Effector memory CD4-positive, alpha-beta T cell (primary cell): ENCODE data around the gene LARGE1.

Experiments used
- DNase-seq, 3 donors: peaks; one replicate each; pipeline ENCODE4 v3.0.0-alpha.2; 2020
- H3K27ac ChIP-seq: 2 replicates; pipeline ENCODE4 v1.7.0; 2013; ENCODE audit warnings: mild to moderate bottlenecking, low read length, moderate library complexity; ENCODE audit not compliant: insufficient read depth, poor library complexity, severe bottlenecking
- H3K27me3 ChIP-seq: replicated peaks from 2 replicates; pipeline ENCODE4 v1.7.0; 2013; ENCODE audit warnings: mild to moderate bottlenecking, low read length; ENCODE audit not compliant: insufficient read depth, control insufficient read depth, poor library complexity, severe bottlenecking
- H3K36me3 ChIP-seq: 2 replicates; pipeline ENCODE4 v1.7.0; 2013; ENCODE audit warnings: mild to moderate bottlenecking, low read length, moderate library complexity; ENCODE audit not compliant: control insufficient read depth, insufficient read depth
- H3K4me1 ChIP-seq: 2 replicates; pipeline ENCODE4 v1.7.0; 2013; ENCODE audit warnings: low read length, mild to moderate bottlenecking; ENCODE audit not compliant: control insufficient read depth, insufficient read depth, poor library complexity, severe bottlenecking
- H3K4me3 ChIP-seq: 2 replicates; pipeline ENCODE4 v1.7.0; 2013; ENCODE audit warnings: low read length, low read depth, mild to moderate bottlenecking; ENCODE audit not compliant: insufficient read depth, poor library complexity, severe bottlenecking
- H3K9me3 ChIP-seq: 2 replicates; pipeline ENCODE4 v1.7.0; 2013; ENCODE audit warnings: mild to moderate bottlenecking, low read length, moderate library complexity; ENCODE audit not compliant: control insufficient read depth

LARGE1 gene

GRCh38 chr22:33459137-33459536, 461.1 kb downstream of the LARGE1 start:
- Histone ChIP-seq H3K36me3 (no peaks in the 10 kb centered on the region), H3K27me3 (no peaks in the 10 kb centered on the region)

GRCh38 chr22:33456511-33456910, 463.8 kb downstream of the LARGE1 start:
- Histone ChIP-seq H3K4me3 (no peak overlapping the region), H3K27me3 (no peaks in the 10 kb centered on the region), H3K36me3 (no peaks in the 10 kb centered on the region), H3K9me3 (no peaks in the 10 kb centered on the region), H3K4me1 (no peaks in the 10 kb centered on the region), H3K27ac (no peak overlapping the region)
- no peak for DNase-seq

More at GRCh38 chr22:33459137-33459536, 461.1 kb downstream of the LARGE1 start:
- DNase-seq, result no peak
- no peak overlapping the region for H3K4me3 ChIP-seq
- no peak overlapping the region for H3K27ac ChIP-seq
- H3K4me1 ChIP-seq, result no peaks in the 10 kb centered on the region
- no peaks in the 10 kb centered on the region for H3K9me3 ChIP-seq

GRCh38 chr22:33455036-33455435, 465.2 kb downstream of the LARGE1 start:
- Histone ChIP-seq H3K4me1 (no peaks in the 10 kb centered on the region), H3K27ac (no peak overlapping the region), H3K9me3 (no peaks in the 10 kb centered on the region), H3K27me3 (no peaks in the 10 kb centered on the region), H3K4me3 (no peak overlapping the region), H3K36me3 (no peaks in the 10 kb centered on the region)
- no peak for DNase-seq

GRCh38 chr22:33451866-33452469, 468.3 kb downstream of the LARGE1 start:
- no peaks in the 10 kb centered on the region for H3K4me1 ChIP-seq
- H3K27ac ChIP-seq, result no peak overlapping the region
- H3K27me3 ChIP-seq, result no peaks in the 10 kb centered on the region
- no peak for DNase-seq
- no peaks in the 10 kb centered on the region for H3K36me3 ChIP-seq
- no peak overlapping the region for H3K4me3 ChIP-seq
- H3K9me3 ChIP-seq, result no peaks in the 10 kb centered on the region

GRCh38 chr22:33450756-33451155, 469.5 kb downstream of the LARGE1 start:
- H3K27me3 ChIP-seq, result no peaks in the 10 kb centered on the region
- DNase-seq, result no peak
- H3K27ac ChIP-seq, result no peak overlapping the region
- H3K4me3 ChIP-seq, result no peak overlapping the region
- no peaks in the 10 kb centered on the region for H3K9me3 ChIP-seq
- H3K4me1 ChIP-seq, result no peaks in the 10 kb centered on the region
- H3K36me3 ChIP-seq, result no peaks in the 10 kb centered on the region

GRCh38 chr22:33447733-33448132, 472.5 kb downstream of the LARGE1 start:
- no peaks in the 10 kb centered on the region for H3K9me3 ChIP-seq

GRCh38 chr22:33443683-33444082, 476.6 kb downstream of the LARGE1 start:
- Histone ChIP-seq H3K27ac (no peak overlapping the region), H3K9me3 (no peaks in the 10 kb centered on the region), H3K4me3 (no peak overlapping the region), H3K36me3 (no peaks in the 10 kb centered on the region), H3K4me1 (no peaks in the 10 kb centered on the region), H3K27me3 (no peaks in the 10 kb centered on the region)
- no peak for DNase-seq

More at GRCh38 chr22:33447733-33448132, 472.5 kb downstream of the LARGE1 start:
- no peak for DNase-seq
- Histone ChIP-seq H3K36me3 (no peaks in the 10 kb centered on the region), H3K27ac (no peak overlapping the region), H3K27me3 (no peaks in the 10 kb centered on the region), H3K4me3 (no peak overlapping the region), H3K4me1 (no peaks in the 10 kb centered on the region)

GRCh38 chr22:33440756-33441155, 479.5 kb downstream of the LARGE1 start:
- Histone ChIP-seq H3K27me3 (no peaks in the 10 kb centered on the region), H3K4me3 (no peak overlapping the region), H3K9me3 (no peaks in the 10 kb centered on the region), H3K4me1 (no peaks in the 10 kb centered on the region), H3K27ac (no peak overlapping the region), H3K36me3 (no peaks in the 10 kb centered on the region)
- DNase-seq, result no peak

GRCh38 chr22:33438273-33438672, 482.0 kb downstream of the LARGE1 start:
- DNase-seq, result no peak
- Histone ChIP-seq H3K36me3 (no peaks in the 10 kb centered on the region), H3K4me3 (no peak overlapping the region), H3K9me3 (no peaks in the 10 kb centered on the region), H3K27ac (no peak overlapping the region), H3K4me1 (no peaks in the 10 kb centered on the region), H3K27me3 (no peaks in the 10 kb centered on the region)

- Histone ChIP-seq H3K27ac (no peak overlapping the region), H3K27me3 (no peaks in the 10 kb centered on the region), H3K36me3 (no peaks in the 10 kb centered on the region), H3K4me3 (no peak overlapping the region), H3K4me1 (no peaks in the 10 kb centered on the region), H3K9me3 (no peaks in the 10 kb centered on the region)
- no peak for DNase-seq
Observed at GRCh38 chr22:33431300-33431699, 489.0 kb downstream of the LARGE1 start.
